Liver (tissue), 3 donors: ENCODE data around the gene RBM20.

Experiments used
- ATF3 ChIP-seq: IDR thresholded peaks from 2 replicates; pipeline ENCODE4 v1.6.1; 2016; ENCODE audit warnings: antibody characterized with exemption
- EGR1 ChIP-seq, 2 donors: IDR thresholded peaks; 2 replicates each; pipeline ENCODE4 v1.6.1; 2016 to 2018; ENCODE audit warnings: antibody characterized with exemption in 2 of 2, low read depth in 2 of 2
- FOXA1 ChIP-seq: IDR thresholded peaks from 2 replicates; pipeline ENCODE4 v1.6.1; 2016; ENCODE audit warnings: antibody characterized with exemption
- HNF4A ChIP-seq, 2 donors: conservative IDR thresholded peaks; 2 replicates each; pipeline ENCODE4 v1.6.1; 2016; ENCODE audit warnings: antibody characterized with exemption in 2 of 2, mild to moderate bottlenecking in 2 of 2
- MAX ChIP-seq: IDR thresholded peaks from 2 replicates; pipeline ENCODE4 v1.6.1; 2016; ENCODE audit warnings: antibody characterized with exemption
- NR2F2 ChIP-seq: IDR thresholded peaks from 2 replicates; pipeline ENCODE4 v1.6.1; 2016; ENCODE audit warnings: antibody characterized with exemption
- RAD21 ChIP-seq, 2 donors: IDR thresholded peaks; 2 replicates each; pipeline ENCODE4 v1.6.1; 2016; ENCODE audit warnings: antibody characterized with exemption in 2 of 2, mild to moderate bottlenecking in 2 of 2
- REST ChIP-seq: IDR thresholded peaks from 2 replicates; pipeline ENCODE4 v1.6.1; 2016; ENCODE audit warnings: antibody characterized with exemption, mild to moderate bottlenecking
- RXRA ChIP-seq, 2 donors: IDR thresholded peaks; 2 replicates each; pipeline ENCODE4 v1.6.1; 2017 to 2018; ENCODE audit warnings: antibody characterized with exemption in 2 of 2, mild to moderate bottlenecking in 1 of 2
- TAF1 ChIP-seq: conservative IDR thresholded peaks from 2 replicates; pipeline ENCODE4 v1.6.1; 2016; ENCODE audit warnings: antibody characterized with exemption, mild to moderate bottlenecking
- YY1 ChIP-seq: IDR thresholded peaks from 2 replicates; pipeline ENCODE4 v1.6.1; 2016; ENCODE audit warnings: antibody characterized with exemption, mild to moderate bottlenecking
- ZBTB33 ChIP-seq: IDR thresholded peaks from 2 replicates; pipeline ENCODE4 v1.6.1; 2016; ENCODE audit warnings: antibody characterized with exemption
- TF ChIP-seq, protein P1 (sequence below): fragments of 150-350 bp; IDR thresholded peaks from 2 replicates; pipeline ENCODE4 v1.5.1; 2017; ENCODE audit warnings: improper control_type of control experiment, low read depth, low read length; ENCODE audit not compliant: missing input control
- donor health status: healthy.
- donor health status: healthy.

GRCh38 chr10:110789604-110790433 is 145.7 kb downstream of the RBM20 start:
- TF ChIP-seq REST (no peak), EGR1 (IDR thresholded peaks at IDR 0.05; ENCODE audit: low read depth in 2 of 2) (no peak), YY1 (no peak), HNF4A (conservative IDR thresholded peaks at IDR 0.05) (no peak), ZBTB33 (no peak), MAX (no peak), ATF3 (no peak), RAD21 (IDR thresholded peaks at IDR 0.05) (no peak), TAF1 (no peak), NR2F2 (no peak), RXRA (IDR thresholded peaks at IDR 0.05) (no peak), FOXA1 (no peak)
- TF ChIP-seq, protein P1, sequence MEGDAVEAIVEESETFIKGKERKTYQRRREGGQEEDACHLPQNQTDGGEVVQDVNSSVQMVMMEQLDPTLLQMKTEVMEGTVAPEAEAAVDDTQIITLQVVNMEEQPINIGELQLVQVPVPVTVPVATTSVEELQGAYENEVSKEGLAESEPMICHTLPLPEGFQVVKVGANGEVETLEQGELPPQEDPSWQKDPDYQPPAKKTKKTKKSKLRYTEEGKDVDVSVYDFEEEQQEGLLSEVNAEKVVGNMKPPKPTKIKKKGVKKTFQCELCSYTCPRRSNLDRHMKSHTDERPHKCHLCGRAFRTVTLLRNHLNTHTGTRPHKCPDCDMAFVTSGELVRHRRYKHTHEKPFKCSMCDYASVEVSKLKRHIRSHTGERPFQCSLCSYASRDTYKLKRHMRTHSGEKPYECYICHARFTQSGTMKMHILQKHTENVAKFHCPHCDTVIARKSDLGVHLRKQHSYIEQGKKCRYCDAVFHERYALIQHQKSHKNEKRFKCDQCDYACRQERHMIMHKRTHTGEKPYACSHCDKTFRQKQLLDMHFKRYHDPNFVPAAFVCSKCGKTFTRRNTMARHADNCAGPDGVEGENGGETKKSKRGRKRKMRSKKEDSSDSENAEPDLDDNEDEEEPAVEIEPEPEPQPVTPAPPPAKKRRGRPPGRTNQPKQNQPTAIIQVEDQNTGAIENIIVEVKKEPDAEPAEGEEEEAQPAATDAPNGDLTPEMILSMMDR, result no peak
